Nephron (organoid): ENCODE data around the gene ITFG2.

ENCODE experiments used
- H3K27ac Mint-ChIP-seq, 3 experiments: 2 replicates each; pipeline ENCODE4 v1.8.0; 2020; ENCODE audit warnings: mixed read lengths in 3 of 3, mild to moderate bottlenecking in 2 of 3, moderate library complexity in 1 of 3
- H3K27me3 Mint-ChIP-seq: 2 replicates; pipeline ENCODE4 v1.8.0; 2021; ENCODE audit warnings: low read depth, mild to moderate bottlenecking, moderate library complexity, mixed read lengths
- H3K36me3 Mint-ChIP-seq: 2 replicates; pipeline ENCODE4 v1.8.0; 2020; ENCODE audit warnings: low read depth, mixed read lengths
- H3K4me1 Mint-ChIP-seq: 2 replicates; pipeline ENCODE4 v1.8.0; 2020; ENCODE audit warnings: mixed read lengths
- H3K4me3 Mint-ChIP-seq, 3 experiments: 2 replicates each; pipeline ENCODE4 v1.8.0; 2020; ENCODE audit warnings: mild to moderate bottlenecking in 3 of 3, mixed read lengths in 3 of 3, moderate library complexity in 2 of 3
- H3K9me3 Mint-ChIP-seq: 2 replicates; pipeline ENCODE4 v1.8.0; 2020; ENCODE audit warnings: mixed read lengths
- TF ChIP-seq, protein P1 (sequence below), 3 experiments: fragments of 200-600 bp; sonication (generic); IDR thresholded peaks; one replicate each; pipeline ENCODE4 v1.5.0; 2021; ENCODE audit warnings: antibody characterized with exemption in 3 of 3; ENCODE audit not compliant: unreplicated experiment in 3 of 3

ITFG2 gene

DNA sequence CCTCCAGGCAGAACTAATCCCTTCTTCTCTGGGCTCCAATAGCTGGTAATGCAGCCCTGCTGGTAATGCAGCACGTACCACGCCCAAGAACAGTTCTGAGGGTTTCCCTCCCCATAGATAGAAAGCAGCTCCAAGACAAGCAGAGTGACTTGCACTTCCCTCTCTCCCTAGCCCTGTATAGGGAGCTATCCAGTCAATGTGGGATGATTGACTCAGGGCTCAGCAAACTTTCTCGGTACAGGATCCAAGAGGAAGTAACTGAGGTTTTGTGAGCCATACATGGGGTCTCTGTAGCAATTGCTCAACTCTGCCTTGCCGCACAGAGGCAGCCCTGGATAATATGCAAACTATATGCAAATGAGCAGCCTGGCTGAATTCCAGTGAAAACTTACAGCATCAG is 33.2 kb upstream of the ITFG2 start:
- Mint-ChIP-seq H3K36me3 (no peaks in the 10 kb centered on the region), H3K4me3 (no peak overlapping the region), H3K4me1 (peaks cover 6% of the 10 kb centered on the region), H3K27me3 (peaks cover 16% of the 10 kb centered on the region), H3K27ac (no peak overlapping the region), H3K9me3 (no peaks in the 10 kb centered on the region)
- TF ChIP-seq, protein P1, sequence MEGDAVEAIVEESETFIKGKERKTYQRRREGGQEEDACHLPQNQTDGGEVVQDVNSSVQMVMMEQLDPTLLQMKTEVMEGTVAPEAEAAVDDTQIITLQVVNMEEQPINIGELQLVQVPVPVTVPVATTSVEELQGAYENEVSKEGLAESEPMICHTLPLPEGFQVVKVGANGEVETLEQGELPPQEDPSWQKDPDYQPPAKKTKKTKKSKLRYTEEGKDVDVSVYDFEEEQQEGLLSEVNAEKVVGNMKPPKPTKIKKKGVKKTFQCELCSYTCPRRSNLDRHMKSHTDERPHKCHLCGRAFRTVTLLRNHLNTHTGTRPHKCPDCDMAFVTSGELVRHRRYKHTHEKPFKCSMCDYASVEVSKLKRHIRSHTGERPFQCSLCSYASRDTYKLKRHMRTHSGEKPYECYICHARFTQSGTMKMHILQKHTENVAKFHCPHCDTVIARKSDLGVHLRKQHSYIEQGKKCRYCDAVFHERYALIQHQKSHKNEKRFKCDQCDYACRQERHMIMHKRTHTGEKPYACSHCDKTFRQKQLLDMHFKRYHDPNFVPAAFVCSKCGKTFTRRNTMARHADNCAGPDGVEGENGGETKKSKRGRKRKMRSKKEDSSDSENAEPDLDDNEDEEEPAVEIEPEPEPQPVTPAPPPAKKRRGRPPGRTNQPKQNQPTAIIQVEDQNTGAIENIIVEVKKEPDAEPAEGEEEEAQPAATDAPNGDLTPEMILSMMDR (IDR thresholded peaks at IDR 0.05; ENCODE audit: unreplicated experiment in 3 of 3), result no peak

DNA sequence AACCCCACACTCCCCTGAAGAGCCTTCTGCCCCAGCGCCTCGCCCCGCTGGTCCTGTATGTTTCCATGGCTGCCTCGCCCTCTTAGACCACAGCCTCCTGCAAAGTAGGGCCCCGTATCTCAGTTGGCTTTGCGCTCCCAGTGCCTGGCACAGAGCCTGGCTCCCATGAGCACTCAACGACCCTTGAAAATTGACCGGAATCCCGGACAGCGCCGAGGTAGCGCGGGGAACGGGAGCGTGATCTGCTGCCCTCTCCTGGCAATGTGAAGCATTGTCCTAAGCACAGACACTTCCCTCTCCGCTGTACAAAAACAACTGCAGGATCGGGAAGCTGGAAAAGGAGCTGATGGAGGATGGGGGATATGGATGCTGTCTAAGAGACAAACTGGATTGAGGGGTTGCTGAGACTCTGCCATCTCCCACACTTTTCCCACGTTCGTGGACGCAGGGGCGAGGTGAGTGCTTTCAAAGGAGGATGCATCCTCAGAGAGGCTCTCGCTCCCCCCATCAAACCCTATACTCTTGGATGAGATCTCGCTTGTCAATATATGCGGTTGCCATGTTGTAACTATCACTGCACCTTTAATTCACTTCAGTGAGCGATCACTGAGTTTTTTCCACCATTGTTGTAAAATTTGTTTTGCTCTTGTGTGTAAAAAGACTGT is 28.4 kb upstream of the ITFG2 start:
- no peaks in the 10 kb centered on the region for H3K9me3 Mint-ChIP-seq
- H3K27me3 Mint-ChIP-seq, result peaks cover 25% of the 10 kb centered on the region
- TF ChIP-seq, protein P1 (IDR thresholded peaks at IDR 0.05; ENCODE audit: unreplicated experiment in 3 of 3), result peak; percentile 76 to 89 (median 77)
- H3K4me1 Mint-ChIP-seq, result peaks cover 7% of the 10 kb centered on the region
- no peaks in the 10 kb centered on the region for H3K36me3 Mint-ChIP-seq
- no peak overlapping the region for H3K27ac Mint-ChIP-seq
- H3K4me3 Mint-ChIP-seq, result peak overlapping the region in 1 of 3 experiments; percentile 10

DNA sequence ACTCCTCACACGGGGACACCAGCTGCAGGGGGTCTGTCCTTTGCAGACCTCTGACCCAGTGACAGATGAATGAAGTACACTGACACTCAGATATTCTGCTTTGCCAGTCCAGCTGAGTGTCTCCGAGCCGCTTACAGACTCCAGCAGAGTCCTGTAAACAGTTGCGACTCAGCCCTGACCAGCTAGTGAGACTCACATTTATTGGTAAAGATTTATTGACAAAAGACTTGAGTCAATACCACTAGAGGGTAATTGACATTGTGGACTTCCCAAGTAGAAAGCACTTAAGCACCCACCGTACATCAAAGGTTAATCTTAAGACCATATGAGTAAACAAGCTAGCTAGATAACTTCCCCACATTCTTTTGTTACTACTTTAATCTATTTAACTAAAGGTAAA is 27.5 kb upstream of the ITFG2 start:
- H3K4me1 Mint-ChIP-seq, result peaks cover 7% of the 10 kb centered on the region
- TF ChIP-seq, protein P1 (IDR thresholded peaks at IDR 0.05; ENCODE audit: unreplicated experiment in 3 of 3), result no peak
- no peak overlapping the region for H3K4me3 Mint-ChIP-seq
- H3K27me3 Mint-ChIP-seq, result peaks cover 25% of the 10 kb centered on the region
- H3K9me3 Mint-ChIP-seq, result no peaks in the 10 kb centered on the region
- no peaks in the 10 kb centered on the region for H3K36me3 Mint-ChIP-seq
- H3K27ac Mint-ChIP-seq, result no peak overlapping the region

DNA sequence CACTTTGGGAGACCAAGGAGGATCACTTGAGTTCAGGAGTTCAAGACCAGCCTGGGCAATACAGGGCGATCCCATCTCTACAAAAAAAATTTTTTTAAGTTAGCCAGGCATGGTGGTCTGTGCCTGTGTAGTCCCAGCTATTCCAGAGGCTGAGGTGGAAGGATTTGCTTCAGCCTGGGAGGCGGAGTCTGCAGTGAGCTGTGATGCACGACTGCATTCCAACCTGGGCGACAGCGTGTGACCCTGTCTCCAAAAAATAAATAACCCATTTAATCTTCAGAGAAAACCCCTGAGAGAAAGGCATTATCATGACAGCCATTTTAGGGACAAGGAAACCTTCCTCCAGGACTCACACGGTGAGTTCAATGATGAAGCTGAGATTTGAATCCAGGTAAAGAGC is 21.4 kb upstream of the ITFG2 start:
- H3K4me1 Mint-ChIP-seq, result peaks cover 2% of the 10 kb centered on the region
- no peaks in the 10 kb centered on the region for H3K9me3 Mint-ChIP-seq
- H3K4me3 Mint-ChIP-seq, result no peak overlapping the region
- H3K27ac Mint-ChIP-seq, result no peak overlapping the region
- TF ChIP-seq, protein P1 (IDR thresholded peaks at IDR 0.05; ENCODE audit: unreplicated experiment in 3 of 3), result no peak
- H3K36me3 Mint-ChIP-seq, result no peaks in the 10 kb centered on the region
- no peaks in the 10 kb centered on the region for H3K27me3 Mint-ChIP-seq

DNA sequence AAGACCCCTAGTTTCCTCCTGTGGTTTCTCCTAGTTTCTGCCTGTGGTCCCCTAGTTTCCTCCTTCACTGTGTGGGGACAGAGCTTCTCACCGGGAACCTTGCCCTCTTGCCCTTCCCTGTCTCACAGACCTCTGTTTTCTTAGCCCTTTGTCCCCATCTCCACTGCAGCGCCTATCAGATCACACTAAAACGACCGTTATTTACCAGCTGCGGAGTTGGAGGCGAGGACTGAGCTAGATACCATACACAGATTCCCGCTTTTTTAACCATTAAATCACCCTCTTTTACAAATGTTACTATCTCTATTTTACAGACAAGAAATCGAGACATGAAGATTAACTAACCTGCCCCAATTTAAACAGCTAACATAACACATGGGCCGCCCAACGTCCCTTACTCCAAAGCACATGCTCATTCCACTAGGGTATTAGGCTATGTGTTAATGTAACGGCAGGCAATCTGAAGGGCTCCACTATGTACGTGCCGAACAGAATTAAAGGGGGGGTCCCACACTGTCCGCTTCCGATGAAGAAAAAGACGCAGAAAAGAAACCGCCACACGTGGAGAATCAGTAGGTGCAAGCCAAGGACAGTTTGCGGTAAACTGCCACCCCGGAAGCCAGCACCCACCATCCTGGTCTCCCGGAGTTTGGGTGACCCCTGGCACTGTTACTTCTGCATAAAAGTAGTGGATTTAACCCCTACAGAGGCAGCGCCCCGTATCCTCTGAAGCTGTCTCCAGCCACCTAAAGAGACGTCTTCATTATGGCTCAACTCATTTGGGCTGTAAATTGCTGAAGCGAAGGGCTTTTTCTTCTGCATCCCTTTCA is 19.6 kb upstream of the ITFG2 start:
- H3K36me3 Mint-ChIP-seq, result peaks cover 9% of the 10 kb centered on the region
- TF ChIP-seq, protein P1 (IDR thresholded peaks at IDR 0.05; ENCODE audit: unreplicated experiment in 3 of 3), result no peak
- H3K27ac Mint-ChIP-seq, result no peak overlapping the region
- H3K27me3 Mint-ChIP-seq, result no peaks in the 10 kb centered on the region
- H3K4me1 Mint-ChIP-seq, result peaks cover 13% of the 10 kb centered on the region
- no peaks in the 10 kb centered on the region for H3K9me3 Mint-ChIP-seq
- peak overlapping the region; percentile 78 to 86 (median 85) for H3K4me3 Mint-ChIP-seq
